T-helper 2 cell treated with Interferon-gamma antibody and Interleukin-4, amounts not matched to agents 100 ng/mL and 5 ng/mL, for 36 hours (primary cell): ENCODE data around the gene BEST4. TPM values are rescaled to one million over a fixed set of nuclear protein-coding genes. Genes with fewer than 3 reads are reported as not detected.
"Not testable (repeated sequence)": the region's sequence is repeated elsewhere in the genome, so short reads cannot be mapped to it uniquely, and the experiment has no call there.

Source experiments
- intact Hi-C: fragments of 100-400 bp; cut with micrococcal nuclease; formaldehyde crosslinking; loops from one replicate; pipeline ENCODE4 v1.15.1; 2023
- total RNA-seq: library from RNA; stranded (reverse); gene quantifications from 2 replicates; pipeline ENCODE4 v1.2.3, GENCODE V29; 2022

BEST4 gene
- total RNA-seq, 1 donor from 2014 or later: 0.55 TPM

DNA sequence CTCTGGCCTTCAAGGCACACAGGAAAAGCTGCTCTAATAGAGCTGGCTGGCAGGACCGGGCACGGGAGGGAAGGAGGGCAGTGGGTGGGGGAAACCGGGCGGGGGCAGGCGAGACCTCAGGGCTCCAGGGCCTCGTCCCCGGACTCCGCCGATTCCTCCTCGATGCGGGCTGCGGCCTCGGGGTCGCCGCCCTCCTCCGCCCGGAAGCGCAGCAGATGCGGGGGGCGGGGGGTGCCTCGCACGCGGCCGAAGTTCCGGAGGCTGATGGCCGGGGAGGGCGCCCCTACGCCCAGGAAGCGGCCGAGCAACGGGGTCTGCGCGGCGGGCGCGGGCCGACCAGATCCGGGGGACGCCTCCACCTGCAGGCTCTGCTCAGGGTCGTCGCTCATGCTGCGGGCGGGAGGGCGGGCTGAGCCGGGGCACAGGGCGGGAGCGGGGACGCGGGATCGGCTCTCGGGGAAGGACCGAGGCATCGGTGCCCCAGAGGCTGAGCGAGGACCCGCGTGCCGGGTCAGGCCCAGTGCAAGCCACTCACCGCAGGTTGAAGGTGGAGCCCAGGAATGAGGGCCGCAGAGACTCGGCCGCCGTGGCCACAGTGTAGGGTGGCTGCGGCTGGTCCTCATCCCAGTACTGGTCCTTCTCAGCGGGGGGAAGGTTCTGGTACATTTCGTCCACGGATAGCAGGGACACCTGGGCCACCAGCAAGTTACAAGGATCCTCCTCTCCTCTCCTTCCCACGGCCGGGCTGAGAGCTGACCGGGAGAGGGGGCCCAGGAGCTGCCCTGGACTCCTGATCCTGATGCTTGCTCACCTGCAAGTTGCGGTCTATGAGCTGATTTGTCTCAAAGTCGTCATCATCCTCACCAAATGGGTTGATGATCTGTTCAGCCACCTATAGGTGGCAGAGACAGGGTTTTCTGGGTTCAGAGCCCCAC, 3.6 kb downstream of the BEST4 start:
- intact Hi-C loops: loop anchor here (5.0 kb wide), 1 partner anchor 228 kb away; the partner anchor contains the start of genes HECTD3 and UROD

DNA sequence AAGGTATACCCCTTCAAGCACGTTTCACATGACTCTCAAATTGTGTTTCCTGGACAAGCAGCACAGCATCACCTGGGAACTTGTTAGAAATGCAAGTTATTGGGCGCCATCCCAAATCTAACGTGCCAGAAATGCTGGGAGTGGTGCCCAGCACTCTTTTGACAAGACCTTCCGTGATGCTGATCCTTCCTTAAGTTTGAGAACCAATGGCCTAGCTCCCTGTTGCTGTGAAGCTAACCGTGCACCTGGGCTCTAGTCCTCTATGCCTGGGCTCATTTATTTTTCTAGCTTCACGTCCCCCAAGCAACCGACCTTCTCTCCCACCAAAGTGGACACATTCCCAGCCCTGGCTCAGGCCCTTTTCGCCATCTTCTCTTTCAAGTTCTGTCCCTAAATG, 4.3 kb downstream of the BEST4 start:
- intact Hi-C loops: no loop called here

DNA sequence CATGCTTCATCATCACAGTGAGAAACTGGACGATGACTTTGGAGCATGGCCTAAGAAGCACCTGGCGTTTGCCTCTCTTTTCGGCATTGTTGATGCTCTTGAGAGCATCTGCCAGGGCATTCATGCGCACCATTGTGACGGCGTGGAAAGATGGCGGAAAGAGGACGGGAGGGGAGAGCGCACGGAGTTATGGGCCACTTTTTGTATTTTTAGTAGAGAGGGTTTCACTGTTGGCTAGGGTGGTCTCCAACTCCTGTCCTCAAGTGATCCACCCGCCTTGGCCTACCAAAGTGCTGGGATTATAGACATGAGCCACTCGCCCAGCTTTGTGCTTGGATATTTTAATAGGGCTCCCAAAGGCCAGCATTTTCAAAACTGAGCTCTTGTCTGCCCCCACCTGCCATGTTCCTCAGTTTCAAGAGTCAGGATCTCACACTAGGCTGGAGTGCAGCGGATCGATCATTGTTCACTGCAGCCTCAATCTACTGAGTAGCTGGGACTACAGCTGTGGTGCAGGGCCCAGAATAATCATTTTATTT, 7.3 kb downstream of the BEST4 start:
- intact Hi-C loops: no loop called here

DNA sequence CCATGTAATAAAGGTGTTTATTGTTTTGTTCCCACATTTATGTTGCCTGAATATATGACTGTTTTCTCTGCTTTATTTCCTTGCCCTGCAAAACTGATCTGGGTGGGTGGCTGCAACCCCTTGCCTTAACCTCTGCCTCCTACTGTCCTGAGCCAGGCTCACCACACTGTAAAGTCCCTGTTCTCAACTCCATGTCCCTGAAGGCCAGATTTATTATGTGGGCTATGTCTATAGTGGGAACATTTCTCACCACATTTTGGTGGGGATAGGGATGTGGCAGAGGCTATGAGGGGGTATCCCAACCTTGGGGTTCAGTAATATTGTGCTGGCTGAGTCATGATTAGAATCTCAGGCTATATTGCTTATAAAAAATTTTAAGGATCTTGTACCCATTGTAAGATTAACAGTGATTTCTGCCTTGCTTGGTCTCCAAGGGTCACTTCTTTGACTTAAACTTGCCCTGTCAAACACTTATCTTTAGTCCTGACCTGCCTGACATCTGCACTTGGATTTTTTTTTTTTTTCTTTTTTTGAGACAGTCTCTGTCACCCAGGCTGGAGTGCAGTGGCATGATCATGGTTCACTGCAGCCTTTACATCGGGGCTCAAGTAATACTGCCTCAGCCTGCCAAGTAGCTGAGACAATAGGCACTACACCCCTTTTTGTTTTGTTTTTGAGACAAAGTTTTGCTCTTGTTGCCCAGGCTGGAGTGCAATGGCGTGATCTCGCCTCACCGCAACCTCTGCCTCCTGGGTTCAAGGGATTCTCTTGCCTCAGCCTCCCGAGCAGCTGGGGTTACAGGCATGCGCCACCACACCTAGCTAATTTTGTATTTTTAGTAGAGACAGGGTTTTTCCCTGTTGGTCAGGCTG, 9.0 kb downstream of the BEST4 start:
- intact Hi-C loops: no loop called here

DNA sequence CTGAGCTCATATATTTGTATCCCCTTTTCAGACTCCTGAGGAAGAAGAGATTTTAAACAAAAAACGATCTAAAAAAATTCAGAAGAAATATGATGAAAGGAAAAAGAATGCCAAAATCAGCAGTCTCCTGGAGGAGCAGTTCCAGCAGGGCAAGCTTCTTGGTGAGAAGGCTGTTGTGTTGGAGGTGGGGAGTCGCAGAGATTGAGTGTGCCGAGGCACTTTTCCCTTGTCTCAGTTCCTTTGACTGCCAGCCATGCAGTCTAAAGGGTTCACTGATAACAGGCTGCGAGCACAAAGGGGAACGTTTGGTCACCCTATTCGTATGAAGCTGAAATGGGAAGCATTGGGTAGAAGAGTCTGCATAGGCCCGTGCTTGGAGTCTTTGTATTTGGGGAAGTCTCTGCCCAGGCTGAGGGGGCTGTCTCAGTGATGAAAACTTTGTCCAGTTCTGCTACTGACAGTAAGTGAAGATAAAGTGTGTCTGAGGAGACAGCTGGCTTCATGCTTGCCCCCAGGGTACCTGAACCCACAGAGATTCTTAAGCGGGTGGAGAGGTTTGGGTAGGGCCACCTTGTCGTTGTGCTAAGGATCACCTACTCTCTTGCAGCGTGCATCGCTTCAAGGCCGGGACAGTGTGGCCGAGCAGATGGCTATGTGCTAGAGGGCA, 9.9 kb downstream of the BEST4 start:
- intact Hi-C loops: no loop called here

DNA sequence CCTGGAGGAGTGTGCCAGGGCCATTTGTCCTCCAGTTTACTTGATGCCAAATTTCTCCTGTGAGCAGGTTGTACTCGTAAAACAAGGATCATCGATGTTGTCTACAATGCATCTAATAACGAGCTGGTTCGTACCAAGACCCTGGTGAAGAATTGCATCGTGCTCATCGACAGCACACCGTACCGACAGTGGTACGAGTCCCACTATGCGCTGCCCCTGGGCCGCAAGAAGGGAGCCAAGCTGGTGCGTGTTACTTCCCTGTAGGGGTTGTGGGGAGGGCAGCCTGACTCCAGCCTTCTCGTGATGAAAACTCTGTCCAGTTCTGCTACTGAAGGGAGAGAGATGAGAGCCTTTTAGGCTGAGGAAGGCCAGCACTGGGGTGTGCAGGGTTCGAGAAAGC, 10.4 kb downstream of the BEST4 start:
- intact Hi-C loops: no loop called here

DNA sequence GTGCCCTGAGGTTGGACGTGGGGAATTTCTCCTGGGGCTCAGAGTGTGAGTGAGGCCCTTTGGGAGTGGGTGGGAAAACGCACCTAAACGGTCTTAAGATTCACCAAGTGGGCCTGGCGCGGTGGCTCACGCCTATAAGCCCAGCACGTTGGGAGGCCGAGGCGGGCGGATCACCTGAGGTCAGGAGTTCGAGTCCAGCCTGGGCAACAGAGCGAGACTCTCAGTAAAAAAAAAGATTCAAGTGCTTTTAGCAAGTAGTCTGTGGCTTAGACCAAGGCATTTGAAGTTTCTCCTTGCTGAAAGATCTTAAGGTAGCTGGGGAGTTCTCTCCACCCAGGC, 11.3 kb downstream of the BEST4 start:
- intact Hi-C loops: no loop called here

DNA sequence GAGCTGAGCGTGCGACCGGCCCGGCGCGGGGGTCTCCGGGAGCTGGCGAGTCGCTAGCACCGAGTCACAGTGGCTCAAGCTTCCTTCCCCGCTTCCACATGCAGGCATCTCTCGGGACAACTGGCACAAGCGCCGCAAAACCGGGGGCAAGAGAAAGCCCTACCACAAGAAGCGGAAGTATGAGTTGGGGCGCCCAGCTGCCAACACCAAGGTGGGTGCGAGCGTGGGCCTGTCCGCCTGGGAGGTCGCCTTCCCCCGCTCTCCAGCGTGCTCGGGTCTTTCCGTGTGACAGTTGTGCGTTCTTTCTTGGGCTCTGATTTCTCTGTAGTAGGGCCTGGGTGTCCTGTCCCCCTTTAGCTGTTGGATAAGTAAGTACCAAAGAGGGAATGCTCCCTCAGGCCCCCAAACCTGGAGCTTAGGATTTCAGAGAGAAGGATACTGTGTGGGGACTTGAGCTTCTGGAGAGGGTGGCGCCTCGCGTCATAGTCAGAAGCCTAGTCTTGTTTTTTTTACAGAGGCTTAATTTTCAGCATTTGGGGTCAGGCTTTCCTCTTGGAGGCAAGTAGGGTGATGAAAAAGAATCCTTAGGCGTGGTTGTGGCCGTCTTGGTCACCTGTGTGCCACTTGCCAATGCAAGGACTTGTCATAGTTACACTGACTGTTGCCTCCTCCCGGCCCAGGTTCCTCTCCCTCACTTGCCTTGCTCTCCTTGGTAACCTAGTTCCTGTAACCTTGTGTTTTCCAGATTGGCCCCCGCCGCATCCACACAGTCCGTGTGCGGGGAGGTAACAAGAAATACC, 11.8 kb downstream of the BEST4 start:
- intact Hi-C loops: loop anchor here (1.0 to 2.0 kb wide), 3 partner anchors 25 to 45 kb away; partner anchors contain the start of genes KIF2C, PLK3 and RNU5D-1

DNA sequence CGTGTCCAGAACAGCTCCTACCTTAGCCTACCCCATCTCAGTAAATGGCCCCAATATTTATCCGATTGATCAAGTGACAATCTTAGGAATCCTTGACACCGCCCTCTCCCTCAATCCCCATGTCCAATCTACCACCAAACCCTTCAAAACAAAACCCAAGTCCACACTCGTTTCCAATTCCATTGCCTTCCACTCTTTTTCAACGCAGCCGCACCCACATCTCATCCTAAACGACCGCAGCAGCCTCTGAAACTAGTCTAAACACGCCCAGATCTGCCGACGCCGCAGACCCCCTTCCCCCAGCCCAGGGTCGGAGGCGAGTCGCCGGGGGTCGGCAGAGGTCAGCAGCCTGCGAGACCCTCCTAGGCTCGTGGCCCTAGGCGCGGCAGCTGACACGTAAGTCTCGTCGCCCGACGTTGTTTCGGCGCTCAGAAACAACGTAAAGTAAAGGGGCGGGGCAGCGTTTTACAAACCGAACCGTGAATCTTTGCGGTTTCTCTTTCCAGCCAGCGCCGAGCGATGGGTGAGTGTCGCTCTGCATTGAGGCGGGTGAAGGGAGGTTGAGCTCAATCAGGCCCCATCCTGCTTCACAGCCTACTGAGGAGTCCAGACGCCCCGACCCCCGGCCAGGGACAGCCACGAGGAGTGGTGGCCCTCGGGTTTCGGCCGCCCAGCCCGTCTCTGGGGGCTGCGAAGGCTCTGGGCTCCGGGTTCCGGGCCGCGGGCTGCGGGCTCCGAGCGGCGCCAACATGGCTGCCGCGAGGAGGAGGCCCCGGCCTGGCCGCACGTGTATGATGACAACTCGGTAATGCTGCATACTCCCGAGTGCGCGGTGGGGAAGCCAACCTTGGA, 12.7 kb downstream of the BEST4 start, which contains the start of gene RPS8:
RPS8 (plus strand) TSS at position 463 of the 852 bp plus-strand sequence; CDS start at position 520, 57 bp downstream.
- intact Hi-C loops: loop anchor here (1.0 to 2.0 kb wide), 3 partner anchors 25 to 44 kb away; partner anchors contain the start of genes KIF2C, PLK3 and RNU5D-1

DNA sequence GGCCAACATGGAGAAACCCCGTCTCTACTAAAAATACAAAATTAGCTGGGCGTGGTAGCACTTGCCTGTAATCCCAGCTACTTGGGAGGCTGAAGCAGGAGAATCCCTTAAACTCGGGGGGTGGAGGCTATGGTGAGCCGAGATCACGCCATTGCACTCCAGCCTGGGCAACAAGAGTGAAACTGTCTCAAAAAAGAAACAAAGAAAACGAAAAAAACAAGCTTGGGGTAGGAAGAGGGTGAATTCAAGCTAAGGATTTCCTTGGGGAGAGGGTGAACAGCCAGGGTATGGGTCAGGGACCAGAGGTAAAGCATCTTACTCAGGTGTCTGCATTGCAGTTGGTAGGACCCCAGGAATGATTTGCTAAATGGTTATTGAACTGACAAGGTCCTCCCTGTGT, 21.5 kb downstream of the BEST4 start:
- intact Hi-C loops: not testable (repeated sequence)

DNA sequence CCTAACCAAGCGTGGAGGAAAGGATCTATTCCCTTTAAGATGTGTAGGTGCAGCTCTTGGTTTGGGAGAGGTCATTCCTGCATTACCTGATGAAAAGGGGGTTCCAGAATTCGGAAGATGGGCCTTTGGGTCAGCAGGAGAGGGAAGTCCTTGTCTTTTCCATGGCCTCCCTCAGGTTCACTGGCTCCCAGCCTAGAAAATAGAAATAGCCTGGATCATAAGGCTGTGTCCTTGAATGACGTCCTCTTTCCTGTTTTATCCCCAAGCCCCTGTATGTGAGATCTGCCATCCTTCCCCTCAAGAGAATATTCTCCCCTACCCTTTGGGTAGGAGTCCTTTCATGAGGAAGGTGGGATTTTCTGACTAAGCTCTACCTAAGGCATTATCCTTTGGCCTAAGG, 27.1 kb downstream of the BEST4 start:
- intact Hi-C loops: no loop called here

DNA sequence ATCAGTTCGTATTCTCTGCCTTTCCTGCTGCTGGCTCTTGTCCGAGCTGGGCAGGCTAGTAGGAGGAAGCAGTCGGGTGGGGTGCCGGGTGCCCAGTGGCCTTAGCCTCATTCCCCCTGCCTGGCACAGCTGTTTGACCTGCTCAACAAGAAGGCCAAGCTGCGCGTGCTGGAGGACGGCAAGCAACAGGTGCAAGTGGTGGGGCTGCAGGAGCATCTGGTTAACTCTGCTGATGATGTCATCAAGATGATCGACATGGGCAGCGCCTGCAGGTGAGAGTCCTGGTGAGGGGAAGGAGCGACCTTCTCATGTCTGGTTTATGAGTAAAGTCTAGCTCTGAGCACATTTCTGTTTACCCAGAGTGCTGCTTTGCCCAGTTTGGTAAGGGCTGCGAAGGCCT, 28.9 kb downstream of the BEST4 start:
- intact Hi-C loops: no loop called here

DNA sequence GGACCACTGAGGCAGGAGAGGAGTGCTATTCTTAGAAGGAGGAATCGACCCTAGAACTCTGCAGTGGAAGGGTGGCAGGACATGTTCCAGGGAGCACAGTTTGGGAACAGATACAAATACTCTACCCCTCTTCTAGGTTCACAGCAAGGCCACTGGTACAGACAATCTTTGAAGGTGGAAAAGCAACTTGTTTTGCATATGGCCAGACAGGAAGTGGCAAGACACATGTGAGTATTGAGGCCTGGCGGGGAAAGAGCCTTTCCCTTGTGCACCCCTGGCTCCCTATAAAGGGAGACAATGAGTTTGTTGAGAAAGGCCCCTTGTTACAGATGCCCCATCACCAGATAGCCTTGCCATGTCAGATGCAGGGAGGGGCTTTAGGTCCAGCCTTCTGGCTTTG, 30.6 kb downstream of the BEST4 start:
- intact Hi-C loops: no loop called here

DNA sequence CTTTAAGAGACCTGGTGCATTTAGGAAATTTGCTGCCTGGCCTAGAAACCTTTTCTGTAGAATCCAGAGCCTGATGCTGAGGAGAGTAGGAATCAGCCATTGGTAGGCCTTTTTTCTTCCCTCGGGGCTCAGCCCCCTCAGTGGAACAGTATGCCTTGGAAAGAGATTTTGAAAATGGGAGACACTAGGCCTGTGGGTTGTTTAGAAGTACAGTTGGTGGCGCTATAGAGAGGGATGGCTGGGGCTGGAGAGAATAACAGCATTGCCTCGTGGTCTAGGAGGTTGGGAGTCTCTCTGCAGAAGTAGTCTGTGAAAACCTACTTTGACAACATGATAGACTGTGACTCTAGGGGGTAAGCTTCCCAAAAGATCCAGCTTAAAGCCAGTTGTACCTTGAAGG, 40.1 kb downstream of the BEST4 start:
- intact Hi-C loops: no loop called here

DNA sequence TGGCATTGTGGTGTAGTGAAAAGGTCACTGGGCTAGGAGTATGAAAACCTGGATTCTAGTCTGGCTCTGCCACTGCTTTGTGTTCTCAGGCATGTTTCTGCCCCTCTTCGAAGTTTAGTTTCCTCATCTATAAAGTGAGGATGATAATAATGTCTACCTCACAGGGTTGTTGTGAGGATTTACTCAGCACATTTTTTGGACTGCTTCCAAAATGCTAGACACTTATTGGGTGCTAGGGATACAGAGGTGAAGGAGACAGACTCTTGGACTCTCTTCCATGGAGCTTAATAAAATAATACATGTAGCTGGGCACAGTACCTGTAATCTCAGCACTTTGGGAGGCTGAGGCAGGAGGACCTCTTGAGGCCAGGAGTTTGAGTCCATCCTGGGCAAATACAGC, 44.8 kb downstream of the BEST4 start:
- intact Hi-C loops: no loop called here

DNA sequence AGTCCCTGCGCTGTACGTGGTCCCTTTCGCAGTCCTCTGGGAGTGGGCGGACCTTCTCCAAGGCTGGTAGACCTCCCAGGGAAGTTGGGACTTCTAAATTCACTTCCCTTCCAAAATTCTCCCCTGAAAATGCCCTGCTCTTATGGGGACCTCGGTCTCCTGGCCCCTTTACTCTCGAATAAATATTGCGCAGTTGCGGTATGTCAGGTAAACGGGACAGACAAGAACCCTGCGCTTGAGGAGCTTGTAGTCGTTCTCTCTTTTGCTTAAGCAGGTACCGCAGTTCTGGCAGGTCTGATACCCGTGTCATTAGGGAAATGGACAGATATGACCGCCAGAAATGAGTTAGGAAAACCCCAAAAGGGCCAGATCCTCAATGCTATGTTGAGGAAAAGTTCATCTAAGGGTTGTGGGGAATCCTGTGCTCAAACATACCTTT, 47.8 kb downstream of the BEST4 start:
- intact Hi-C loops: no loop called here

DNA sequence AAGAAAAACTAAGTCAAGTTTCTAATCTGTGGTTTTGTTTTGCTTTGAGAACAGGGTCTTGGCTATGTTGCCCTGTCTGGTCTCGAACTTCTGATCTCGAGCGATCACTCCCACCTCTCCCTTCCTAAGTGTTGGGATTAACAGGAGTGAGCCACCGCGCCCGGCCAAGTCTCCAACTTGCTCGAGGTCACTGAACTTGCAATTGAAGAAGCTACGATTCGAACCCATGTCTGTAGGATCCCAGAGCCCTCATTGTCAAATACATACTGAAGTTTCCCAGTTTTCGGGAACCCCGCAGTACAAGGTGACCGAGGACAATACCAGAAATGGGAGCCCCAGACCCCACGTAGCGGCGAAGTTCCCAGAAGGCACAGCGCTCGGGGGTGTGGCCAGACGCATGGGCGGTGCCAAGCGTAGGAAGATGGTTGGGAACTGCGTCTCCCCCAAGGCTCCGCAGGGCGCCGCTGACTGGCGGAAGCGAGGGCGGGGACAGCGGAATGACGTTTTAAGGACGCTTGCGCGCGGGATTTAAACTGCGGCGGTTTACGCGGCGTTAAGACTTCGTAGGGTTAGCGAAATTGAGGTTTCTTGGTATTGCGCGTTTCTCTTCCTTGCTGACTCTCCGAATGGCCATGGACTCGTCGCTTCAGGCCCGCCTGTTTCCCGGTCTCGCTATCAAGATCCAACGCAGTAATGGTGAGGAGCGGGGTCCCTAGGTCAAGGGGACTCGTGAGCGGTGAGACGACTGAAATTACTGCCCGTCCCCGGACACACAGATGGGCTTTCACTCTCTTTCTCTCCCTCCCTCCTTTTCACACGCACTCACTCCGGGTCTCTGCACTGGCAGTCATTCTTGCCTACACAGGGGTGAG, 48.4 kb downstream of the BEST4 start, which contains the start of gene KIF2C:
KIF2C (plus strand) TSS at position 531 of the 872 bp plus-strand sequence; CDS start at position 627, 96 bp downstream.
- intact Hi-C loops: loop anchor here (1.0 to 10.0 kb wide), 5 partner anchors 8 to 947 kb away; partner anchors contain the start of genes GPBP1L1, RNU5D-1, RPS8 and TESK2

DNA sequence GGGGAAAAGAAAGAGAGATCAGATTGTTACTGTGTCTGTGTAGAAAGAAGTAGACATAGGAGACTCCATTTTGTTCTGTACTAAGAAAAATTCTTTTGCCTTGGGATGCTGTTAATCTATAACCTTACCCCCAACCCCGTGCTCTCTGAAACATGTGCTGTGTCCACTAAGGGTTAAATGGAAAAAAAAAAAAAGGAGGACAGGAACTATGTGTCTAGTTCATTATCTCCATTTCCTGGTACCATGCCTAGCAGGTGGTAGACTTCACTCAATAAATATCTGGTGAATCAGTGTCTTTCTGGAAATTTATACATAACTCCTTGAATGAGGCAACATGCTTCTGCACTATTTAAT, 49.0 kb downstream of the BEST4 start:
- intact Hi-C loops: loop anchor here (1.0 to 10.0 kb wide), 5 partner anchors 8 to 948 kb away; partner anchors contain the start of genes GPBP1L1, RNU5D-1, RPS8 and TESK2
